22Rv1 (cell line): ENCODE data around the gene DIABLO.

ENCODE experiments used
- ZFX ChIP-seq: fragments of 450-650 bp; IDR thresholded peaks from 2 replicates; pipeline ENCODE4 v1.6.1; 2017; ENCODE audit warnings: antibody characterized with exemption, borderline replicate concordance
- TF ChIP-seq, protein P1 (sequence below): fragments of 450-650 bp; IDR thresholded peaks from 2 replicates; pipeline ENCODE4 v1.5.1; 2017; ENCODE audit warnings: mild to moderate bottlenecking

DNA sequence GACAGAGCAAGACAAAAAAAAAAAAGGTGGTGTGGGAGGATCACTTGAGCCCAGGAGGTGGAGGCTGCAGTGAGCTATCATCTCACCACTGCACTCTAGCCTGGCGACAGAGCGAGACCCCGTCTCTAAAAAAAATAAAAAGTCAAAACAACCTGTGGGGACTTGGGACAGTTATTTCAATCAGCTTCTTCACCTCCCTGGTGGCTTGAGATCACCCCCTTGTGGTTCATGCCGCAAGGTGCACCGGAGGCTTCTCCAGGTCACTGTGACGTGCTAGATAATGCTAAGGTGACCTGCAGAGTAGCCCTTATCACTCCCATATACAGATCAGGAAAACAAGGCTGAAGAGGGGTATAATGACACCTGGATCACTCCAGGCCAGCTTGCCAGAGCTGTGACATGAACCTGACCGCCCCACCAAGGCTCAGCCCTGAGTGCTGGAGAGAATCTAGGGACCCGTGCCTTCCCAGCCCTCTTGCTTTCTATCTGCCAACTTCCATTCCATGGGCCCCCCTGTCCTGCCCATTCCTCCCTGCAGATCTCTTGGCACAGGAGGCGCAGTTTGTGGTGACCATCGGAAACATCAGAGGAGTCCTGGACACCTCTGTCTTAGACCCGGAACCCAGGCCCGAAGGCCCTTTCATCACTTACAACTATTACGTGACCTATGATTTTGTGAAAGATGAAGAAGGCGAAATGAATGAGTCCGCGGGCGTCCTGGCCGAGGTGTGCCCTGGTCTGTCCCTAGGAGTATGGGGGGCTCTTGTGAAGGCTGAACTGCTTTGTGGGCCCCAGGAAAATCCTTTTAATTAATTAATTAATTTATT is 34.8 kb downstream of the DIABLO start:
- TF ChIP-seq, protein P1, sequence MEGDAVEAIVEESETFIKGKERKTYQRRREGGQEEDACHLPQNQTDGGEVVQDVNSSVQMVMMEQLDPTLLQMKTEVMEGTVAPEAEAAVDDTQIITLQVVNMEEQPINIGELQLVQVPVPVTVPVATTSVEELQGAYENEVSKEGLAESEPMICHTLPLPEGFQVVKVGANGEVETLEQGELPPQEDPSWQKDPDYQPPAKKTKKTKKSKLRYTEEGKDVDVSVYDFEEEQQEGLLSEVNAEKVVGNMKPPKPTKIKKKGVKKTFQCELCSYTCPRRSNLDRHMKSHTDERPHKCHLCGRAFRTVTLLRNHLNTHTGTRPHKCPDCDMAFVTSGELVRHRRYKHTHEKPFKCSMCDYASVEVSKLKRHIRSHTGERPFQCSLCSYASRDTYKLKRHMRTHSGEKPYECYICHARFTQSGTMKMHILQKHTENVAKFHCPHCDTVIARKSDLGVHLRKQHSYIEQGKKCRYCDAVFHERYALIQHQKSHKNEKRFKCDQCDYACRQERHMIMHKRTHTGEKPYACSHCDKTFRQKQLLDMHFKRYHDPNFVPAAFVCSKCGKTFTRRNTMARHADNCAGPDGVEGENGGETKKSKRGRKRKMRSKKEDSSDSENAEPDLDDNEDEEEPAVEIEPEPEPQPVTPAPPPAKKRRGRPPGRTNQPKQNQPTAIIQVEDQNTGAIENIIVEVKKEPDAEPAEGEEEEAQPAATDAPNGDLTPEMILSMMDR: peak; percentile 97
- no peak for TF ChIP-seq ZFX
